Kidney (tissue), 14 donors: Measurements from ENCODE around the gene SUCLA2. TPM values are rescaled to one million over a fixed set of nuclear protein-coding genes. Genes with fewer than 3 reads are reported as not detected.

Experiments
- DNase-seq, 5 donors: peaks; one replicate each; pipeline ENCODE4 v3.0.0-alpha.2; 2013 to 2020
- FAIRE-seq: peaks from 2 replicates; lab custom pipeline; 2012; peaks lifted over from hg19 to GRCh38; lab: Jason Lieb, UNC
- H3K27ac ChIP-seq, 2 donors: one replicate each; pipeline ENCODE4 v1.7.0; 2013; ENCODE audit warnings: low read depth in 2 of 2, low read length in 2 of 2, inconsistent platforms in 1 of 2
- H3K27me3 ChIP-seq: one replicate; pipeline ENCODE4 v1.7.1; 2013; ENCODE audit warnings: low read length, inconsistent platforms; ENCODE audit not compliant: control insufficient read depth, insufficient read depth
- H3K36me3 ChIP-seq, 3 donors: one replicate each; pipeline versions ENCODE4 v1.7.0 to v1.7.1; 2013; ENCODE audit warnings: low read length in 3 of 3, control low read depth in 1 of 3, inconsistent platforms in 1 of 3; ENCODE audit not compliant: insufficient read depth in 3 of 3, control insufficient read depth in 2 of 3
- H3K4me1 ChIP-seq, 3 donors: one replicate each; pipeline versions ENCODE4 v1.7.0 to v1.7.1; 2013; ENCODE audit warnings: low read length in 3 of 3, inconsistent platforms in 1 of 3, low read depth in 1 of 3; ENCODE audit not compliant: control insufficient read depth in 2 of 3, insufficient read depth in 2 of 3
- H3K4me3 ChIP-seq, 3 donors: one replicate each; pipeline versions ENCODE4 v1.7.0 to v1.8.1; 2013; ENCODE audit warnings: low read length in 3 of 3, control low read depth in 1 of 3, inconsistent platforms in 1 of 3
- H3K9ac ChIP-seq, 3 donors: one replicate each; pipeline versions ENCODE4 v1.7.0 to v1.7.1; 2013; ENCODE audit warnings: low read length in 3 of 3, control low read depth in 1 of 3, inconsistent platforms in 1 of 3
- H3K9me3 ChIP-seq, 3 donors: one replicate each; pipeline versions ENCODE4 v1.7.0 to v1.7.1; 2013; ENCODE audit warnings: low read length in 3 of 3, control low read depth in 1 of 3, inconsistent platforms in 1 of 3; ENCODE audit not compliant: control insufficient read depth in 2 of 3, insufficient read depth in 1 of 3
- intact Hi-C: fragments of 100-400 bp; cut with DNase I; formaldehyde crosslinking; loops from one replicate; pipeline ENCODE4 v1.11.1; 2022
- polyA plus RNA-seq: library from polyadenylated mRNA; stranded (reverse); fragments of 350-450 nt; fragmentation: Illumina TruSeq; extraction: RNeasy Lipid Tissue Mini Kit (QIAGEN cat#74804); gene quantifications from one replicate; pipeline ENCODE4 v1.2.3, GENCODE V29; 2014; ENCODE audit warnings: low read depth, low replicate concordance; ENCODE audit not compliant: insufficient read depth
- total RNA-seq: library from RNA; stranded (reverse); fragmentation: NEBNext Ultra II Directional; extraction: Animal tissue kit (Norgen Biotek cat#: 25700); gene quantifications from one replicate; pipeline ENCODE4 v1.2.1, GENCODE V29; 2021
- TF ChIP-seq, protein P1 (sequence below): IDR thresholded peaks from 3 replicates; pipeline ENCODE4 v1.5.1; 2012; ENCODE audit warnings: mild to moderate bottlenecking, moderate library complexity, borderline replicate concordance; ENCODE audit not compliant: insufficient read depth; ENCODE audit errors: extremely low read depth
- donor health status: control.
- donor health status: control.
- donor health status: control.
- donor health status: control.
- donor health status: control.
- donor health status: DM: yes; HTN: yes; CAD: no.
- donor health status: Normal renal cell carcinoma (clear cell type).

The SUCLA2 gene
- total and polyA plus RNA-seq, 2 donors from 2014 or later, result 50.7 to 70.4 TPM

DNA sequence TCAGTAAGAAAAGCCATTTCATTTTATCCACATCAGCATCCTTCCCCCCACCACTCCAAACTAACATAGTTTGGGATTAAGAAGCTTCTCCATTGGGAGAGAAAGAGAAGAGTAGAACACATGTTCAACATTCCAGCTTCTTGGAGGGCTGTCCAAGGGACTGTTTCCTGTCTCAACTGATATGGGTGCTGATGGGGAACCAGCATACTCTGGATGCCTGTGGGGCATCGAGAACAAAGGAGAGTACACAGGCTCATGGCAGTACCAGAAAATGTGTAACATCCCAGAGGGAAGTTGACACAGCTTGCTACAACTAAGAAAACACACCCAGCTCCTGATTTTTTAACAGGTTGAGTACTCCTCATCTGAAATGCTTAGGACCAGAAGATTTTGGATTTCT is 24.7 kb downstream of the SUCLA2 start:
- Histone ChIP-seq H3K4me1 (no peaks in the 10 kb centered on the region), H3K4me3 (no peak overlapping the region), H3K36me3 (peaks cover 0 to 4% (median 0%) of the 10 kb centered on the region in 3 donors), H3K27me3 (no peaks in the 10 kb centered on the region), H3K9ac (no peak overlapping the region), H3K9me3 (peaks cover 0 to 7% (median 0%) of the 10 kb centered on the region in 3 donors), H3K27ac (no peak overlapping the region)
- DNase-seq (no peak), FAIRE-seq (no peak)
- TF ChIP-seq, protein P1, sequence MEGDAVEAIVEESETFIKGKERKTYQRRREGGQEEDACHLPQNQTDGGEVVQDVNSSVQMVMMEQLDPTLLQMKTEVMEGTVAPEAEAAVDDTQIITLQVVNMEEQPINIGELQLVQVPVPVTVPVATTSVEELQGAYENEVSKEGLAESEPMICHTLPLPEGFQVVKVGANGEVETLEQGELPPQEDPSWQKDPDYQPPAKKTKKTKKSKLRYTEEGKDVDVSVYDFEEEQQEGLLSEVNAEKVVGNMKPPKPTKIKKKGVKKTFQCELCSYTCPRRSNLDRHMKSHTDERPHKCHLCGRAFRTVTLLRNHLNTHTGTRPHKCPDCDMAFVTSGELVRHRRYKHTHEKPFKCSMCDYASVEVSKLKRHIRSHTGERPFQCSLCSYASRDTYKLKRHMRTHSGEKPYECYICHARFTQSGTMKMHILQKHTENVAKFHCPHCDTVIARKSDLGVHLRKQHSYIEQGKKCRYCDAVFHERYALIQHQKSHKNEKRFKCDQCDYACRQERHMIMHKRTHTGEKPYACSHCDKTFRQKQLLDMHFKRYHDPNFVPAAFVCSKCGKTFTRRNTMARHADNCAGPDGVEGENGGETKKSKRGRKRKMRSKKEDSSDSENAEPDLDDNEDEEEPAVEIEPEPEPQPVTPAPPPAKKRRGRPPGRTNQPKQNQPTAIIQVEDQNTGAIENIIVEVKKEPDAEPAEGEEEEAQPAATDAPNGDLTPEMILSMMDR, result no peak
- intact Hi-C loops, result no loop called here

DNA sequence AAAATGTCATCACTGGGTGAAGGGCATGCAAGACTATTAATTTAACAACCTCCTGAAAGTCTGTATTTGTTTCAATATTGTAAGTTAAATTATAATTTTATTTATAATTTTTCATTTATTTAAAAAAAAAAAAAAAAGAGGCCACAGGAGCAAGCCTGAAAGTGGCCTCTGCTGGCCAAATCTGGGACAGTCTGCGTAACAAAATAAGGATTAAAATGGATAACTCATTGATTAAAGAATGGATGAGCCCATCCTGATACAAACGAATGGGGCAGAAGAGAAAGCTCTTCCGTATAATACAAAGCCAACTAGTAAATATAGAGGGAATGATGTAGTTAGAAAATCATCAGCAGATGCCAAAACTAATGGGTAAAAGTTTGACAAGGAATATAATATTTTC is 36.2 kb downstream of the SUCLA2 start:
- TF ChIP-seq, protein P1, result no peak
- Histone ChIP-seq H3K4me1 (no peaks in the 10 kb centered on the region), H3K27ac (no peak overlapping the region), H3K9me3 (peaks cover 0 to under 1% (median 0%) of the 10 kb centered on the region in 3 donors), H3K9ac (no peak overlapping the region), H3K27me3 (no peaks in the 10 kb centered on the region), H3K4me3 (no peak overlapping the region), H3K36me3 (peaks cover 8 to 10% (median 10%) of the 10 kb centered on the region in 3 donors)
- DNase-seq, result no peak
- no peak for FAIRE-seq
- intact Hi-C loops, result no loop called here

- H3K27me3 ChIP-seq, result no peaks in the 10 kb centered on the region
- no peak overlapping the region for H3K9ac ChIP-seq
- no peak overlapping the region for H3K4me3 ChIP-seq
- TF ChIP-seq, protein P1, result no peak
- DNase-seq (no peak), FAIRE-seq (no peak)
- peaks cover 0 to 5% (median 4%) of the 10 kb centered on the region in 3 donors for H3K9me3 ChIP-seq
- no peaks in the 10 kb centered on the region for H3K4me1 ChIP-seq
- intact Hi-C loops, result no loop called here
- no peak overlapping the region for H3K27ac ChIP-seq
- peaks cover 6 to 14% (median 12%) of the 10 kb centered on the region in 3 donors for H3K36me3 ChIP-seq
Observed at GRCh38 chr13:47962237-47962636, 38.8 kb downstream of the SUCLA2 start.
